NCI-H1436 (cell line): Measurements from ENCODE around the gene CAMK2N2.

Experiments
- DNase-seq: peaks from one replicate; lab custom pipeline; 2025; lab: John Stamatoyannopoulos, UW

CAMK2N2 gene

GRCh38 chr3:184261270-184261853 is at the start of gene CAMK2N2:
CAMK2N2 (minus strand) TSS chr3:184261553; CDS start chr3:184261285, 268 bp downstream.
- DNase-seq = peak; percentile 92

- no peak for DNase-seq
Observed at GRCh38 chr3:184308744-184309143, 47.4 kb upstream of the CAMK2N2 start.

- no peak for DNase-seq
Observed at GRCh38 chr3:184307915-184308314, 46.6 kb upstream of the CAMK2N2 start.

GRCh38 chr3:184306341-184306972 is 45.1 kb upstream of the CAMK2N2 start:
- no peak for DNase-seq

GRCh38 chr3:184305577-184305976 is 44.2 kb upstream of the CAMK2N2 start:
- no peak for DNase-seq

- no peak for DNase-seq
Observed at GRCh38 chr3:184300378-184300720, 39.0 kb upstream of the CAMK2N2 start.

- DNase-seq = no peak
Observed at GRCh38 chr3:184299488-184300377, 38.4 kb upstream of the CAMK2N2 start.

GRCh38 chr3:184298759-184299487 is 37.6 kb upstream of the CAMK2N2 start, which contains the start of gene PSMD2:
PSMD2 (plus strand) TSS chr3:184299241; CDS start chr3:184299267, 26 bp downstream.
- peak; percentile 99 for DNase-seq

DNA sequence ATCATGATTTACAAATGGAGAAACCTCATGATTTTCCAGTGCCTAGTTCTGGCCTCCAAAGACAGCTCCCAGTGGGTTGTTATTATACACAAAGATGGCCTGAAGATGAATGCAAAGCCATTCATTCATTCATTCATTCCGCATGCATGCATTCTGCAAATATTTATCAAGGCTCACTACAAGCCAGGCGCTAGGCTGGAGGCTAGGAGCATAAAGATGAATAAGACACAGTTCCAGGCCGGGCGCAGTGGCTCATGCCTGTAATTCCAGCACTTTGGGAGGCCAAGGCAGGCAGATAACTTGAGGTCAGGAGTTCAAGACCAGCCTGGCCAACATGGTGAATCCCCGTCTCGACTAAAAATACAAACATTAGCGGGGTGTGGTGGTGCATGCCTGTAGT is 35.3 kb upstream of the CAMK2N2 start:
- no peak for DNase-seq

GRCh38 chr3:184295771-184296170 is 34.4 kb upstream of the CAMK2N2 start:
- no peak for DNase-seq

DNA sequence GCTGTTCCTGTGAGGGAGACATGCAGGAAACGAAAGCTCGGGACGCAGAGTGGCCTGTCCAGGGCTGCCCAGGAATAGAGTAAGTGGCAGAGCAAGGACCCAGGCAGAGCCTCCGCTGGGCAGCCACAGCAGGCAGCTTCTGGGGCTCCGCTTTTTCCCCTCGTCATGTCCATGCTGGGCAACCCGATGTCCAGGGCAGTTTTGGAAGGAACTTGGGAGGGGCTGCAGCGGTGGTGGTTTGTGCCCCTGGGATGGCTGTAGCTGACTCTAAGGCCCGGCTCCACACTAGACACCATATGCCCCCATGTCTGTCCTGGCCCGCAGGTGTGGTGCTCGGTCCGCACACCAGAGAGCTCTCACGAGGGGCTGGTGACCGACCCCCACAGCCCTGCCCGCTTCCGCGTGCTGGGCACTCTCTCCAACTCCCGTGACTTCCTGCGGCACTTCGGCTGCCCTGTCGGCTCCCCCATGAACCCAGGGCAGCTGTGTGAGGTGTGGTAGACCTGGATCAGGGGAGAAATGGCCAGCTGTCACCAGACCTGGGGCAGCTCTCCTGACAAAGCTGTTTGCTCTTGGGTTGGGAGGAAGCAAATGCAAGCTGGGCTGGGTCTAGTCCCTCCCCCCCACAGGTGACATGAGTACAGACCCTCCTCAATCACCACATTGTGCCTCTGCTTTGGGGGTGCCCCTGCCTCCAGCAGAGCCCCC is 30.5 kb upstream of the CAMK2N2 start:
- DNase-seq = no peak

GRCh38 chr3:184291044-184291737 is 29.8 kb upstream of the CAMK2N2 start:
- DNase-seq = no peak

DNA sequence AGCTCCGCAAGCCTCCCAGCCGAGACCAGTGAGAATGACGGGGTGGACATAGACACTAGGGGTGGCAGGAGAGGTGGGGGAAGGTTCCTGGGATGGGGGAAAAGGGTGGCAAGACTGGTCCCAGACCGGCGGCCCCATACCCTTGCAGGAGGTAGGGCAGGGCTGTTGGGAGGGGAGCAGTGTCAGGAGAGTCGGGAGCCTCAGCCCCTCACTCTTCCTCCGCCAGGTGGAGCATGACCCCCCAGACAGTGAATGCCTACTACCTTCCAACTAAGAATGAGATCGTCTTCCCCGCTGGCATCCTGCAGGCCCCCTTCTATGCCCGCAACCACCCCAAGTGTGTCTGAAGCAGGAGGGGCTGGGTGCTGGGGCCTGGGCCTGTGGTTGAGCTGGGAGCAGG is 29.0 kb upstream of the CAMK2N2 start:
- DNase-seq = no peak

GRCh38 chr3:184289426-184289938 is 28.1 kb upstream of the CAMK2N2 start:
- peak; percentile 73 for DNase-seq

GRCh38 chr3:184284696-184285095 is 23.3 kb upstream of the CAMK2N2 start:
- DNase-seq = peak; percentile 70

GRCh38 chr3:184283681-184284080 is 22.3 kb upstream of the CAMK2N2 start:
- no peak for DNase-seq

DNA sequence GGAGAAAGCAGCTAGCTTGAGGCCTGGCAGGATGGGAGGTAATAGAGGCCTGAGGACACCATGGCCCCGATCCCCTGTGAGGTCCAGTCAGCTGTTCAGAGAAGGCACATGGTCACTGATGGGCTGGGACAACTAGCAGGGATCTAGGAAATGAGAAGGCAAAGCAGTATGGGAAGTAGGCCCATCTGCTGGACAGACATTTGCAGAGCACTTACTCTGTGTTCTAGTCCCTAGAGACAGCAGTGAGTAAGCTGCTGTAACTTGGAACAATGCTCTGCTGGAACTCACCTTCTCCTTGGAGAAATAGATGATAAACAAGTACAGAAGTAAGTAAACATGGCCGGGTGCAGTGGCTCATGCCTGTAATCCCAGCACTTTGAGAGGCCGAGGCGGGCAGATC is 21.6 kb upstream of the CAMK2N2 start:
- no peak for DNase-seq

GRCh38 chr3:184277366-184277765 is 16.0 kb upstream of the CAMK2N2 start:
- no peak for DNase-seq

- DNase-seq = no peak
Observed at GRCh38 chr3:184275961-184276910, 14.9 kb upstream of the CAMK2N2 start, which contains the start of gene ECE2. ECE2 (plus strand) TSS chr3:184276022; CDS start chr3:184276154, 132 bp downstream.

DNA sequence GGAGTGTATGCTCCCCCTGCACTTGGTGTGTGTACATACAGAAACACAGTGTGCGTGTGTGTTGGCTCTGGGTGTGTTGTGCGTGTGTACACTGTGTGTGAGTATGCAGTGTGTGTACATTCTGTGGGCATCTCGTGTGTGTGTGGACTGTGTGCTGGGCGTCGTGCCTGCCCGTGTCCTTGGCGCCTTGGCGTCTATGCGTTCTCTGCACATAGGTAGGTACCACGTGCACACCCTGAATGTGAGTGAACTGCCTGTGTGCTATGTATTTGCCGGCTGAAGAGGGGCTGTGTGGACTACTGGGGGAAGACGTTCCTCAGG is 14.0 kb upstream of the CAMK2N2 start:
- no peak for DNase-seq
